ENCODE measurements around the gene IL20RA. TPM values are rescaled to one million over a fixed set of nuclear protein-coding genes. Genes with fewer than 3 reads are reported as not detected.

IL20RA gene
- total and polyA plus RNA-seq, 2 of the 8 experiments (the other 6 are each of a cell fraction or from before 2014, with no cell fraction given), result 1.3 to 1.7 TPM

GRCh38 chr6:136958168-136958567 is 86.6 kb downstream of the IL20RA start:
- Histone ChIP-seq H3K79me1 (ENCODE audit: low read depth, low read length) (no peaks in the 10 kb centered on the region), H3K79me2 (ENCODE audit: control insufficient read depth in 1 of 2, insufficient read depth in 2 of 2, low read length in 2 of 2) (no peaks in the 10 kb centered on the region), H2BK5ac (ENCODE audit: low read depth, low read length) (peak overlapping the region; percentile 78; the same call in 1 of the 2 replicates), H3K9me3 (ENCODE audit: insufficient read depth in 2 of 2, low read depth in 1 of 2, low read length in 1 of 2) (no peaks in the 10 kb centered on the region), H2BK120ac (replicated peaks; ENCODE audit: low read depth, low read length) (peak overlapping the region; percentile 47), H3K27me3 (replicated peaks in 1 of 4; ENCODE audit: control insufficient read depth in 3 of 4, extremely low read depth in 1 of 4, insufficient read depth in 3 of 4, low read length in 3 of 4) (no peaks in the 10 kb centered on the region), H3K4me2 (ENCODE audit: insufficient read depth in 1 of 2, low read depth in 2 of 2, low read length in 2 of 2) (peak overlapping the region in 1 of 2 experiments; percentile 20; a peak in 1 of 4 replicates), H4K91ac (replicated peaks; ENCODE audit: insufficient read length, low read length) (peak overlapping the region; percentile 72), H2BK15ac (ENCODE audit: low read length) (no peak overlapping the region), H3K36me3 (ENCODE audit: control insufficient read depth in 2 of 4, insufficient read depth in 4 of 4, low read length in 3 of 4) (no peaks in the 10 kb centered on the region), H3K27ac (ENCODE audit: low read depth, low read length) (no peak overlapping the region), H2AK5ac (ENCODE audit: low read depth, low read length) (no peak overlapping the region), H3K23ac (ENCODE audit: insufficient read length) (no peak overlapping the region), H3K18ac (ENCODE audit: extremely low read depth, low read length) (peak overlapping the region; percentile 81; the same call in 1 of the 2 replicates), H3K14ac (ENCODE audit: insufficient read length) (no peak overlapping the region), H4K8ac (ENCODE audit: extremely low read depth, insufficient read depth, low read length) (no peak overlapping the region), H3K4me3 (ENCODE audit: extremely low read depth in 1 of 4, insufficient read depth in 2 of 4, low read depth in 3 of 4, low read length in 4 of 4) (no peak overlapping the region), H3K4ac (replicated peaks; ENCODE audit: insufficient read length, low read depth, low read length) (peak overlapping the region; percentile 24), H2BK20ac (ENCODE audit: low read length) (no peak overlapping the region), H2BK12ac (ENCODE audit: low read depth, low read length) (peak overlapping the region; percentile 13; the same call in 1 of the 2 replicates), H3K23me2 (ENCODE audit: low read depth, low read length) (no peaks in the 10 kb centered on the region), H2AFZ (ENCODE audit: low read length) (no peak overlapping the region), H4K5ac (ENCODE audit: insufficient read length, low read depth, low read length) (no peak overlapping the region), H3K9ac (replicated peaks in 1 of 4; ENCODE audit: extremely low read depth in 1 of 4, low read depth in 3 of 4, low read length in 3 of 4) (no peak overlapping the region; a peak in 1 of 7 replicates), H3K56ac (replicated peaks; ENCODE audit: insufficient read length, low read depth, low read length) (no peak overlapping the region), H3K4me1 (replicated peaks in 1 of 4; ENCODE audit: control insufficient read depth in 3 of 4, insufficient read depth in 4 of 4, low read length in 3 of 4) (peaks cover 0 to 33% (median 16%) of the 10 kb centered on the region in 4 experiments; a peak in 6 of 7 replicates), H4K20me1 (replicated peaks in 1 of 2; ENCODE audit: control insufficient read depth in 1 of 2, insufficient read depth in 2 of 2, low read length in 2 of 2) (no peaks in the 10 kb centered on the region)
- FAIRE-seq (no peak), DNase-seq (ENCODE audit: low read depth in 1 of 2, low spot score in 2 of 2) (no peak)
- 61% methylated on average over 5 of the region's 5 CpGs; no CpG with 5 or more reads in 1 of the 2 experiments for WGBS, 2 experiments (ENCODE audit: extremely low coverage in 1 of 2, insufficient coverage in 1 of 2, insufficient read length in 1 of 2, insufficient replicate concordance in 2 of 2, low coverage in 1 of 2, low lambda C conversion rate in 2 of 2, missing lambda C conversion rate in 1 of 2)
- POLR2A ChIA-PET (ENCODE audit: partially characterized antibody), result interaction anchor here (0.5 to 4.6 kb wide), 8 partner anchors 9 to 668 kb away, joined by 3 to 26 read pairs (median 4); partner anchors contain the start of genes BCLAF1 and SLC35D3
- CTCF ChIA-PET (ENCODE audit: partially characterized antibody), result interaction anchor here (0.7 to 5.1 kb wide), 6 partner anchors 9 to 136 kb away, joined by 3 to 41 read pairs (median 4); no protein-coding TSS in a partner anchor
- no peak for TF ChIP-seq MAX (IDR thresholded peaks at IDR 0.05)
- TF ChIP-seq RFX5 (IDR thresholded peaks at IDR 0.05; ENCODE audit: borderline replicate concordance, low read depth, low read length), result no peak
- TF ChIP-seq CEBPB (IDR thresholded peaks at IDR 0.05; ENCODE audit: low read depth, low read length), result no peak
- no peak for TF ChIP-seq TAF7 (optimal IDR thresholded peaks at IDR 0.05; ENCODE audit: borderline replicate concordance, low read depth, low read length)
- no peak for TF ChIP-seq KDM1A (IDR thresholded peaks at IDR 0.05; ENCODE audit: borderline replicate concordance, low read length)
- TF ChIP-seq POLR2A (IDR thresholded peaks at IDR 0.05; ENCODE audit: control extremely low read depth in 1 of 2, low read depth in 2 of 2, low read length in 2 of 2), result no peak
- no peak for TF ChIP-seq SUZ12 (IDR thresholded peaks at IDR 0.05; ENCODE audit: low read length)
- TF ChIP-seq KDM4A (IDR thresholded peaks at IDR 0.05; ENCODE audit: low read depth, low read length, severe bottlenecking), result no peak
- TF ChIP-seq TBP (IDR thresholded peaks at IDR 0.05; ENCODE audit: low read depth, low read length), result no peak
- TF ChIP-seq BCL11A (IDR thresholded peaks at IDR 0.05; ENCODE audit: low read depth in 2 of 2, low read length in 2 of 2), result no peak
- no peak for TF ChIP-seq SIX5 (IDR thresholded peaks at IDR 0.05; ENCODE audit: low read depth, low read length)
- TF ChIP-seq EP300 (IDR thresholded peaks at IDR 0.05; ENCODE audit: borderline replicate concordance in 1 of 2, low read depth in 2 of 2, low read length in 2 of 2), result no peak
- no peak for TF ChIP-seq CHD1 (IDR thresholded peaks at IDR 0.05; ENCODE audit: low read depth, low read length)
- TF ChIP-seq CBX5 (IDR thresholded peaks at IDR 0.05; ENCODE audit: low read depth, low read length), result no peak
- TF ChIP-seq SP2 (IDR thresholded peaks at IDR 0.05; ENCODE audit: low read length), result no peak
